DOHH2 (cell line): ENCODE measurements around the gene PLPP6.
A peak's percentile ranks its signal among the peaks of the same experiment; 100 is the strongest.

Experiments
- H3F3A ChIP-seq: fragments of 200-600 bp; sonication (generic), shearing (Covaris generic); 2 replicates; pipeline ENCODE4 v1.6.0; 2016; ENCODE audit warnings: antibody characterized with exemption, mild to moderate bottlenecking; ENCODE audit not compliant: control insufficient read depth, insufficient read depth
- H3K27ac ChIP-seq: fragments of 200-600 bp; sonication (generic); 2 replicates; pipeline ENCODE4 v1.5.1; 2014; ENCODE audit warnings: low read depth, mild to moderate bottlenecking, low read length, moderate library complexity
- H3K27me3 ChIP-seq: fragments of 200-600 bp; sonication (generic); 2 replicates; pipeline ENCODE4 v1.6.1; 2014; ENCODE audit warnings: mild to moderate bottlenecking, low read length, mixed read lengths; ENCODE audit not compliant: control insufficient read depth
- H3K36me3 ChIP-seq: fragments of 200-600 bp; sonication (generic); 2 replicates; pipeline ENCODE4 v1.6.1; 2014; ENCODE audit warnings: mild to moderate bottlenecking, low read length, moderate library complexity, mixed read lengths; ENCODE audit not compliant: control insufficient read depth
- H3K4me1 ChIP-seq: fragments of 200-600 bp; sonication (generic); 2 replicates; pipeline ENCODE4 v1.6.1; 2014; ENCODE audit warnings: mild to moderate bottlenecking, low read length, mixed read lengths; ENCODE audit not compliant: control insufficient read depth
- H3K4me2 ChIP-seq: fragments of 200-600 bp; sonication (generic); 2 replicates; pipeline ENCODE4 v1.6.0; 2014; ENCODE audit warnings: mild to moderate bottlenecking, low read length, moderate library complexity
- H3K4me3 ChIP-seq: fragments of 200-600 bp; sonication (generic); 2 replicates; pipeline ENCODE4 v1.5.1; 2014; ENCODE audit warnings: mild to moderate bottlenecking, low read length, mixed read lengths
- H3K79me2 ChIP-seq: fragments of 200-600 bp; sonication (generic); 2 replicates; pipeline ENCODE4 v1.6.1; 2014; ENCODE audit warnings: mild to moderate bottlenecking, low read length, mixed read lengths; ENCODE audit not compliant: control insufficient read depth
- H3K9me2 ChIP-seq: fragments of 200-600 bp; sonication (generic); replicated peaks from 2 replicates; pipeline ENCODE4 v1.6.1; 2014; ENCODE audit warnings: mild to moderate bottlenecking, low read length, mixed read lengths; ENCODE audit not compliant: control insufficient read depth
- H3K9me3 ChIP-seq: fragments of 200-600 bp; sonication (generic); 2 replicates; pipeline ENCODE4 v1.6.1; 2014; ENCODE audit warnings: antibody characterized with exemption, low read length, mixed read lengths; ENCODE audit not compliant: control insufficient read depth, insufficient read depth
- H4K20me1 ChIP-seq: fragments of 200-600 bp; sonication (generic); 2 replicates; pipeline ENCODE4 v1.6.0; 2014; ENCODE audit warnings: low read depth, mild to moderate bottlenecking, antibody characterized with exemption, low read length, moderate library complexity; ENCODE audit not compliant: control insufficient read depth, insufficient read depth
- EZH2phosphoT487 ChIP-seq: fragments of 200-600 bp; sonication (generic); IDR thresholded peaks from 2 replicates; pipeline ENCODE4 v1.6.1; 2017; ENCODE audit warnings: borderline replicate concordance, mild to moderate bottlenecking, antibody characterized with exemption, low read length, moderate library complexity, mixed read lengths
- TF ChIP-seq, protein P1 (sequence below): fragments of 200-600 bp; sonication (generic); IDR thresholded peaks from one replicate; pipeline ENCODE4 v1.5.1; 2014; ENCODE audit warnings: antibody characterized with exemption, mild to moderate bottlenecking, low read depth, low read length; ENCODE audit not compliant: poor library complexity, severe bottlenecking

The PLPP6 gene

DNA sequence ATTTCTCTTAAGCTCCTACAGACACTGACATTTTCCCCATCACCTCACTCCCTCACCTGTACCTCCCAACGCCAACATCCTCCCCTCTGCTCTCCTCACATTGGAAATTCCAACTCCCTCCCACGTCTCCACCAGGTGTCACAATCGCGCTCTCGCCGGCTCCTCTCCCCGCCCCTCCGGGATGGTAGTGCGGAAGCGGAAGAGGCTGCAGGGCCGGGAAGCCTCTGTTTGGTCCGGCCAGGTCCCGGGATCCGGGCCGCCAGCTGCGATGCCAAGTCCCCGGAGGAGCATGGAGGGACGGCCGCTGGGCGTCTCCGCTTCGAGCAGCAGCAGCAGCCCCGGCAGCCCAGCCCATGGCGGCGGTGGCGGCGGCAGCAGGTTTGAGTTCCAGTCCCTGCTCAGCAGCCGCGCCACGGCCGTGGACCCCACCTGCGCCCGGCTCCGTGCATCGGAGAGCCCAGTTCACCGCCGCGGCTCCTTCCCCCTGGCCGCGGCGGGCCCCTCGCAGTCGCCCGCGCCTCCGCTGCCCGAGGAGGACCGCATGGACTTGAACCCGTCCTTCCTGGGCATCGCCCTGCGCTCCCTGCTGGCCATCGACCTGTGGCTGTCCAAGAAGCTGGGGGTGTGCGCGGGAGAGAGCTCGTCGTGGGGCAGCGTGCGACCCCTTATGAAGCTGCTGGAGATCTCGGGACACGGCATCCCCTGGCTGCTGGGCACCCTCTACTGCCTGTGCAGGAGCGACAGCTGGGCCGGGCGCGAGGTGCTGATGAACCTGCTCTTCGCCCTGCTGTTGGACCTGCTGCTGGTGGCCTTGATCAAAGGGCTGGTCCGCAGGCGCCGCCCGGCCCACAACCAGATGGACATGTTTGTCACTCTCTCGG is at the start of gene PLPP6:
Gene PLPP6, plus strand, starts transcription at position 187 of the 881 bp plus-strand sequence. Its CDS starts 82 bp downstream, at position 269.
- Histone ChIP-seq H3F3A (peaks cover 8% of the 10 kb centered on the region; the same call in 1 of the 2 replicates), H3K4me1 (peaks cover 53% of the 10 kb centered on the region), H3K9me2 (no peaks in the 10 kb centered on the region), H3K79me2 (peaks cover 17% of the 10 kb centered on the region), H4K20me1 (no peaks in the 10 kb centered on the region), H3K27ac (no peak within 1 kb of the TSS), H3K27me3 (peaks cover 2% of the 10 kb centered on the region), H3K9me3 (no peaks in the 10 kb centered on the region), H3K4me3 (peak within 1 kb of the TSS; percentile 96), H3K4me2 (peak within 1 kb of the TSS; percentile 98), H3K36me3 (no peaks in the 10 kb centered on the region)
- TF ChIP-seq, protein P1, sequence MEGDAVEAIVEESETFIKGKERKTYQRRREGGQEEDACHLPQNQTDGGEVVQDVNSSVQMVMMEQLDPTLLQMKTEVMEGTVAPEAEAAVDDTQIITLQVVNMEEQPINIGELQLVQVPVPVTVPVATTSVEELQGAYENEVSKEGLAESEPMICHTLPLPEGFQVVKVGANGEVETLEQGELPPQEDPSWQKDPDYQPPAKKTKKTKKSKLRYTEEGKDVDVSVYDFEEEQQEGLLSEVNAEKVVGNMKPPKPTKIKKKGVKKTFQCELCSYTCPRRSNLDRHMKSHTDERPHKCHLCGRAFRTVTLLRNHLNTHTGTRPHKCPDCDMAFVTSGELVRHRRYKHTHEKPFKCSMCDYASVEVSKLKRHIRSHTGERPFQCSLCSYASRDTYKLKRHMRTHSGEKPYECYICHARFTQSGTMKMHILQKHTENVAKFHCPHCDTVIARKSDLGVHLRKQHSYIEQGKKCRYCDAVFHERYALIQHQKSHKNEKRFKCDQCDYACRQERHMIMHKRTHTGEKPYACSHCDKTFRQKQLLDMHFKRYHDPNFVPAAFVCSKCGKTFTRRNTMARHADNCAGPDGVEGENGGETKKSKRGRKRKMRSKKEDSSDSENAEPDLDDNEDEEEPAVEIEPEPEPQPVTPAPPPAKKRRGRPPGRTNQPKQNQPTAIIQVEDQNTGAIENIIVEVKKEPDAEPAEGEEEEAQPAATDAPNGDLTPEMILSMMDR, result peak; percentile 57
- TF ChIP-seq EZH2phosphoT487, result no peak

- H3K4me3 ChIP-seq, result no peak overlapping the region
- no peaks in the 10 kb centered on the region for H3F3A ChIP-seq
- no peaks in the 10 kb centered on the region for H3K79me2 ChIP-seq
- no peaks in the 10 kb centered on the region for H3K4me1 ChIP-seq
- no peaks in the 10 kb centered on the region for H3K36me3 ChIP-seq
- no peak overlapping the region for H3K4me2 ChIP-seq
- no peak overlapping the region for H3K27ac ChIP-seq
- H3K9me3 ChIP-seq, result no peaks in the 10 kb centered on the region
- no peaks in the 10 kb centered on the region for H4K20me1 ChIP-seq
- TF ChIP-seq EZH2phosphoT487, result no peak
- TF ChIP-seq, protein P1, result no peak
- peaks cover 3% of the 10 kb centered on the region; the same call in 1 of the 2 replicates for H3K27me3 ChIP-seq
- no peaks in the 10 kb centered on the region for H3K9me2 ChIP-seq
Measured at GRCh38 chr9:4614627-4615026, 47.5 kb upstream of the PLPP6 start.

GRCh38 chr9:4615251-4615650 is 46.8 kb upstream of the PLPP6 start:
- Histone ChIP-seq H3K36me3 (no peaks in the 10 kb centered on the region), H3K79me2 (no peaks in the 10 kb centered on the region), H3K27me3 (peaks cover 3% of the 10 kb centered on the region; the same call in 1 of the 2 replicates), H3F3A (no peaks in the 10 kb centered on the region), H3K27ac (no peak overlapping the region), H3K9me3 (no peaks in the 10 kb centered on the region), H3K4me1 (no peaks in the 10 kb centered on the region), H3K4me3 (no peak overlapping the region), H3K9me2 (no peaks in the 10 kb centered on the region), H4K20me1 (no peaks in the 10 kb centered on the region), H3K4me2 (no peak overlapping the region)
- TF ChIP-seq, protein P1, result no peak
- TF ChIP-seq EZH2phosphoT487, result no peak
